Measurements from ENCODE around the gene TMEM131L.
"Not testable (repeated sequence)": the region's sequence is repeated elsewhere in the genome, so short reads cannot be mapped to it uniquely, and the experiment has no call there.

TMEM131L gene

GRCh38 chr4:153661908-153662307, 195.7 kb downstream of the TMEM131L start:
- no peak for DNase-seq

GRCh38 chr4:153663667-153664066, 197.5 kb downstream of the TMEM131L start:
- DNase-seq = no peak

- not testable (repeated sequence) for DNase-seq
These were observed 200.3 kb downstream of the TMEM131L start for GRCh38 chr4:153666505-153666904.

- no peak for DNase-seq
These were observed 202.5 kb downstream of the TMEM131L start for GRCh38 chr4:153668647-153669046.

GRCh38 chr4:153669838-153670237, 203.7 kb downstream of the TMEM131L start:
- no peak for DNase-seq

GRCh38 chr4:153676486-153676885, 210.3 kb downstream of the TMEM131L start:
- DNase-seq = no peak

- DNase-seq = no peak
These were observed 210.8 kb downstream of the TMEM131L start for GRCh38 chr4:153676984-153677383.

GRCh38 chr4:153679486-153679885, 213.3 kb downstream of the TMEM131L start:
- DNase-seq = no peak

- no peak for DNase-seq
These were observed 217.6 kb downstream of the TMEM131L start for GRCh38 chr4:153683763-153684181.

GRCh38 chr4:153684182-153684970, 218.2 kb downstream of the TMEM131L start, which contains the start of gene TLR2:
TLR2 (plus strand) TSS chr4:153684280; CDS start chr4:153702908, 18,628 bp downstream.
- peak; percentile 73 for DNase-seq

GRCh38 chr4:153684971-153685371, 218.8 kb downstream of the TMEM131L start:
- DNase-seq = no peak
